HepG2 (cell line): ENCODE data around the gene MIGA2. TPM values are rescaled to one million over a fixed set of nuclear protein-coding genes. Genes with fewer than 3 reads are reported as not detected.

Experiments
- AGO2 ChIP-seq: fragments of 200-400 bp; formaldehyde crosslinking; optimal IDR thresholded peaks from 2 replicates; pipeline ENCODE3; 2017; ENCODE audit warnings: mild to moderate bottlenecking, low read depth, low read length, moderate library complexity
- AKAP8 ChIP-seq: sonication (generic); formaldehyde crosslinking; IDR thresholded peaks from 2 replicates; pipeline ENCODE4 v1.5.1; 2020; ENCODE audit warnings: mild to moderate bottlenecking, missing genetic modification reagents
- ATF1 ChIP-seq: IDR thresholded peaks from 2 replicates; pipeline ENCODE4 v1.6.1; 2016; ENCODE audit warnings: mild to moderate bottlenecking, control low read depth
- CTCF ChIP-seq: sonication (generic); formaldehyde crosslinking; IDR thresholded peaks from 2 replicates; pipeline ENCODE4 v1.5.0; 2020; ENCODE audit warnings: mild to moderate bottlenecking, missing genetic modification reagents, moderate library complexity
- HHEX ChIP-seq: IDR thresholded peaks from 2 replicates; pipeline ENCODE4 v1.6.1; 2016; ENCODE audit warnings: control low read depth
- HMGXB4 ChIP-seq, 2 experiments: sonication (generic) in 1 of 2; formaldehyde crosslinking in 1 of 2; IDR thresholded peaks; 2 replicates each; pipeline versions ENCODE4 v1.4.0 to v1.6.1; 2018 to 2020; ENCODE audit warnings: missing genetic modification reagents in 2 of 2, borderline replicate concordance in 1 of 2, low read depth in 1 of 2, mild to moderate bottlenecking in 1 of 2, missing biosample characterization in 1 of 2
- KLF9 ChIP-seq: IDR thresholded peaks from 2 replicates; pipeline ENCODE4 v1.6.1; 2016; ENCODE audit warnings: low read depth
- PPARG ChIP-seq: conservative IDR thresholded peaks from 2 replicates; pipeline ENCODE4 v1.6.1; 2016; ENCODE audit warnings: missing biosample characterization, missing genetic modification reagents
- SMC3 ChIP-seq: IDR thresholded peaks from 2 replicates; pipeline ENCODE4 v1.6.1; 2011; ENCODE audit warnings: low read length, improper control_type of control experiment
- SP140L ChIP-seq: sonication (generic); formaldehyde crosslinking; IDR thresholded peaks from 2 replicates; pipeline ENCODE4 v1.4.0; 2020; ENCODE audit warnings: missing genetic modification reagents, borderline replicate concordance
- XRCC5 ChIP-seq: fragments of 200-400 bp; formaldehyde crosslinking; optimal IDR thresholded peaks from 2 replicates; pipeline ENCODE3; 2017; ENCODE audit warnings: mild to moderate bottlenecking, low read length
- polyA plus RNA-seq, 8 experiments: library from polyadenylated mRNA; depleted of rRNA in 3 of 8; stranded (reverse) in 7 of 8; unstranded in 1 of 8; fragments of >200 nt; fragmentation: Illumina TruSeq in 4 of 8; extraction: Trizol in 4 of 8; gene quantifications; 2 replicates each; pipeline versions ENCODE4 v1.2.1 to v1.2.3, GENCODE V29; 2011 to 2016; ENCODE audit warnings: low read depth in 4 of 8, missing spikeins in 1 of 8, mixed read lengths in 1 of 8; ENCODE audit not compliant: insufficient read depth in 1 of 8
- total RNA-seq, 5 experiments: library from RNA; depleted of rRNA; stranded (reverse); fragments of >200 nt; fragmentation: Illumina TruSeq; extraction: Trizol; gene quantifications; 2 replicates each; pipeline ENCODE4 v1.2.3, GENCODE V29; 2016; ENCODE audit warnings: low read depth in 1 of 5

MIGA2 gene
- total and polyA plus RNA-seq, 2 of the 13 experiments (the other 11 are each of a cell fraction or from before 2014, with no cell fraction given), result 10.8 to 17.1 TPM

- TF ChIP-seq HMGXB4 (CRISPR knock-in tag; IDR thresholded peaks at IDR 0.05; ENCODE audit: borderline replicate concordance in 1 of 2, low read depth in 1 of 2) (peak; percentile 51 to 65; a peak in 2 of 4 replicates), SMC3 (peak; percentile 45), CTCF (CRISPR knock-in tag) (peak; percentile 81), XRCC5 (peak; percentile 92), AGO2 (peak; percentile 91), SP140L (no peak), AKAP8 (CRISPR knock-in tag) (0 out of 2 replicates have a peak, but pooled peaks have one; percentile 45), KLF9 (CRISPR knock-in tag) (no peak), ATF1 (CRISPR knock-in tag) (no peak), PPARG (CRISPR knock-in tag) (no peak), HHEX (CRISPR knock-in tag) (no peak)
Measured at GRCh38 chr9:129006328-129007034, 29.9 kb upstream of the MIGA2 start (continued).
